GM12873 (cell line): ENCODE measurements around the gene CRTC3.

Experiments used
- CTCF ChIP-seq: IDR thresholded peaks from 2 replicates; pipeline ENCODE4 v1.5.1; 2012; ENCODE audit warnings: low read depth, mild to moderate bottlenecking, moderate library complexity, low read length, control low read depth; ENCODE audit not compliant: insufficient read depth; ENCODE audit errors: missing control alignments

The CRTC3 gene

GRCh38 chr15:90586948-90587347, 57.2 kb downstream of the CRTC3 start:
- no peak for TF ChIP-seq CTCF

DNA sequence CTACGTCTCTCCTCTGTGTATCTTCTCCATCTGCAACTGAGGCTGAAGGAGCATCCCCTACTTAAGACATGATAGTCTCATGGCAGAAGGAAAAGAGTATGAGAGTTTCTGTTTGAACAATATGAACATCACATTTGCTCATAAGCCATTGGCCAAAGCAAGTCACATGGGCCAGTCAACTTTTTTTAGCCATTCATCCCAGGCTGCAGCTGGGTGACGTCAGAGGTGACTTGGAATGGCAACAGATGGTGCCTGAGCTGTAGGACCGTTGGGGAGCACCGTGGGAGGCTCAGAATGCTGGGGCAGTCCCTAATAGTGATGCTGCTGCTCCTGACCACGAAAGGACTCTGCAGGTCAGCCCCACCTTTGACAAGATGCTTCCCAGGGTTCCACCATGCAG, 58.7 kb downstream of the CRTC3 start:
- TF ChIP-seq CTCF: no peak

DNA sequence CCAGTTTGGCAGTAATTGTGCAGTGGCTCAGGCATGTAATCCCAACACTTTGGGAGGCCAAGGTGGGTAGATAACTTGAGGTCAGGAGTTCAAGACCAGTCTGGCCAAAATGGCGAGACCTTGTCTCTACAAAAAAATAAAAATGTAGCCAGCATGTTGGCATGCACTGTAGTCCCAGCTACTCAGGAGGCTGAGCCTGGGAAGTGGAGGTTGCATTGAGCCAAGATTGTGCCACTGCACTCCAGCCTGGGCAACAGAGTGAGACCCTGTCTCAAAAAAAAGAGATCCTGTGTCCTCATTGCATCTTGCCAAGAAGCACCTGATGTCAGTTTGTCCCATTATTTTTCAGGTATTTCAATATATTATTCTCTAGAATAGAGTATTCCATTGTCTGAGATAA, 61.8 kb downstream of the CRTC3 start:
- no peak for TF ChIP-seq CTCF

- no peak for TF ChIP-seq CTCF
Measured at GRCh38 chr15:90592131-90592881, 62.6 kb downstream of the CRTC3 start.

- no peak for TF ChIP-seq CTCF
Measured at GRCh38 chr15:90593499-90594158, 63.9 kb downstream of the CRTC3 start.

- no peak for TF ChIP-seq CTCF
Measured at GRCh38 chr15:90594301-90594738, 64.6 kb downstream of the CRTC3 start.

DNA sequence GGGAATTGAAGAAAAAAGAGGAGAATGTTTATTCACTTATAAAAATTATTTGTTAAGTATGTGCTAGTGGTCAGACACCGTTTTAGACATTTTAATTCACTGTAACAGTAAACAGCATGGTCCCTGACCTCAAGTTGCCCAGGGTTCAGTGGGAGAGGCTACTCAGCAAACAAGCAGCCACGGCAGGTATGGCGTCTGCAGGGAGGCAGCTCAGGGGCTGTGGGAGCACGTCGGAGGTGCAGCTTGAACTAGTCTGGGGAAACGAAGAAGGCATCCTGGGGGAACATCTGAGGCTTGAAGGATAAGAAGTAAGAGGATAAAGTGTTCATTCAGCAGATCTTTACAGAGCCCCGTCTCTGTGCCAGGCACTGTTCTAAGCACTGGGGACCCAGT, 66.0 kb downstream of the CRTC3 start:
- TF ChIP-seq CTCF: no peak
